ENCODE data around the gene MAP1A.

Gene MAP1A

GRCh38 chr15:43524254-43524845, 6.9 kb downstream of the MAP1A start:
- Histone ChIP-seq H3K27ac (no peak overlapping the region), H3K36me3 (replicated peaks) (peaks cover 37% of the 10 kb centered on the region), H3K27me3 (replicated peaks) (no peaks in the 10 kb centered on the region), H3K4me3 (ENCODE audit: low read depth, low read length) (no peak overlapping the region)
- no peak for DNase-seq
- TF ChIP-seq CTCF (IDR thresholded peaks at IDR 0.05; ENCODE audit: low read depth, low read length, missing control alignments) = no peak
- in situ Hi-C loops (cut with HindIII; ENCODE audit: low pct_ligation_motif_present, low sequenced_read_pairs) = no loop called here

GRCh38 chr15:43525131-43525530, 7.7 kb downstream of the MAP1A start:
- no peak for TF ChIP-seq CTCF (IDR thresholded peaks at IDR 0.05; ENCODE audit: low read depth, low read length, missing control alignments)
- Histone ChIP-seq H3K27me3 (replicated peaks) (no peaks in the 10 kb centered on the region), H3K4me3 (ENCODE audit: low read depth, low read length) (no peak overlapping the region), H3K27ac (no peak overlapping the region), H3K36me3 (replicated peaks) (peaks cover 37% of the 10 kb centered on the region)
- no peak for DNase-seq
- in situ Hi-C loops (cut with HindIII; ENCODE audit: low pct_ligation_motif_present, low sequenced_read_pairs) = no loop called here

- H3K36me3 ChIP-seq (replicated peaks) = peaks cover 29% of the 10 kb centered on the region
Observed at GRCh38 chr15:43526261-43526930, 9.0 kb downstream of the MAP1A start.

GRCh38 chr15:43527016-43527801, 9.8 kb downstream of the MAP1A start:
- in situ Hi-C loops (cut with HindIII; ENCODE audit: low pct_ligation_motif_present, low sequenced_read_pairs) = no loop called here
- H3K36me3 ChIP-seq (replicated peaks) = peaks cover 21% of the 10 kb centered on the region
- no peaks in the 10 kb centered on the region for H3K27me3 ChIP-seq (replicated peaks)
- no peak for DNase-seq
- TF ChIP-seq CTCF (IDR thresholded peaks at IDR 0.05; ENCODE audit: low read depth, low read length, missing control alignments) = no peak
- H3K27ac ChIP-seq = no peak overlapping the region
- no peak overlapping the region for H3K4me3 ChIP-seq (ENCODE audit: low read depth, low read length)

More at GRCh38 chr15:43526261-43526930, 9.0 kb downstream of the MAP1A start:
- H3K27me3 ChIP-seq (replicated peaks) = no peaks in the 10 kb centered on the region
- H3K27ac ChIP-seq = no peak overlapping the region
- TF ChIP-seq CTCF (IDR thresholded peaks at IDR 0.05; ENCODE audit: low read depth, low read length, missing control alignments) = no peak
- no peak for DNase-seq
- in situ Hi-C loops (cut with HindIII; ENCODE audit: low pct_ligation_motif_present, low sequenced_read_pairs) = no loop called here
- no peak overlapping the region for H3K4me3 ChIP-seq (ENCODE audit: low read depth, low read length)

GRCh38 chr15:43527802-43528541, 10.6 kb downstream of the MAP1A start:
- Histone ChIP-seq H3K27ac (no peak overlapping the region), H3K27me3 (replicated peaks) (no peaks in the 10 kb centered on the region), H3K36me3 (replicated peaks) (peaks cover 16% of the 10 kb centered on the region), H3K4me3 (ENCODE audit: low read depth, low read length) (no peak overlapping the region)
- no peak for TF ChIP-seq CTCF (IDR thresholded peaks at IDR 0.05; ENCODE audit: low read depth, low read length, missing control alignments)
- no peak for DNase-seq
- in situ Hi-C loops (cut with HindIII; ENCODE audit: low pct_ligation_motif_present, low sequenced_read_pairs) = no loop called here
